HepG2 (cell line): ENCODE results near the gene BTRC. TPM values are rescaled to one million over a fixed set of nuclear protein-coding genes. Genes with fewer than 3 reads are reported as not detected.

Source experiments
- ASH2L ChIP-seq: fragments of 300-600, 200-600 bp; sonication (generic); IDR thresholded peaks from 2 replicates; pipeline ENCODE4 v1.7.0; 2017; ENCODE audit warnings: low read depth, mild to moderate bottlenecking, moderate library complexity, mixed read lengths, low read length; ENCODE audit not compliant: insufficient read length
- DNMT3B ChIP-seq: conservative IDR thresholded peaks from 2 replicates; pipeline ENCODE4 v1.6.1; 2016; ENCODE audit warnings: missing biosample characterization, control low read depth
- GLI4 ChIP-seq: sonication (generic); formaldehyde crosslinking; IDR thresholded peaks from 2 replicates; pipeline ENCODE4 v1.5.1; 2020; ENCODE audit warnings: missing genetic modification reagents, mild to moderate bottlenecking, moderate library complexity, borderline replicate concordance
- HHEX ChIP-seq: IDR thresholded peaks from 2 replicates; pipeline ENCODE4 v1.6.1; 2016; ENCODE audit warnings: control low read depth
- HNRNPLL ChIP-seq: fragments of 200-400 bp; formaldehyde crosslinking; IDR thresholded peaks from 2 replicates; pipeline ENCODE4 v1.6.1; 2017; ENCODE audit warnings: mild to moderate bottlenecking, low read depth, low read length; ENCODE audit not compliant: poor library complexity, severe bottlenecking
- KLF9 ChIP-seq: IDR thresholded peaks from 2 replicates; pipeline ENCODE4 v1.6.1; 2016; ENCODE audit warnings: low read depth
- MXD3 ChIP-seq: IDR thresholded peaks from 2 replicates; pipeline ENCODE4 v1.6.1; 2016; ENCODE audit warnings: mild to moderate bottlenecking, missing biosample characterization, missing genetic modification reagents
- NFKBIZ ChIP-seq: IDR thresholded peaks from 2 replicates; pipeline ENCODE4 v1.6.1; 2018; ENCODE audit warnings: missing genetic modification reagents, missing compliant biosample characterization
- SIX4 ChIP-seq: sonication (generic); formaldehyde crosslinking; IDR thresholded peaks from 2 replicates; pipeline ENCODE4 v1.4.0; 2020; ENCODE audit warnings: missing genetic modification reagents
- SMC3 ChIP-seq: IDR thresholded peaks from 2 replicates; pipeline ENCODE4 v1.6.1; 2011; ENCODE audit warnings: low read length, improper control_type of control experiment
- SNRNP70 ChIP-seq: fragments of 200-400 bp; formaldehyde crosslinking; IDR thresholded peaks from 2 replicates; pipeline ENCODE4 v1.6.1; 2017; ENCODE audit warnings: mild to moderate bottlenecking, low read depth, low read length, moderate library complexity
- TGIF2 ChIP-seq: IDR thresholded peaks from 2 replicates; pipeline ENCODE4 v1.6.1; 2016; ENCODE audit warnings: control low read depth, missing compliant biosample characterization
- THAP9 ChIP-seq: sonication (generic); formaldehyde crosslinking; IDR thresholded peaks from 2 replicates; pipeline ENCODE4; 2020; ENCODE audit warnings: missing genetic modification reagents, mild to moderate bottlenecking, borderline replicate concordance
- ZBTB21 ChIP-seq: sonication (generic); formaldehyde crosslinking; IDR thresholded peaks from 2 replicates; pipeline ENCODE4 v1.4.0; 2020; ENCODE audit warnings: missing genetic modification reagents
- ZBTB49 ChIP-seq: sonication (generic); formaldehyde crosslinking; IDR thresholded peaks from 2 replicates; pipeline ENCODE4 v1.4.0; 2020; ENCODE audit warnings: missing genetic modification reagents, borderline replicate concordance
- ZMYM3 ChIP-seq: sonication (generic); formaldehyde crosslinking; IDR thresholded peaks from 2 replicates; pipeline ENCODE4 v1.5.1; 2020; ENCODE audit warnings: mild to moderate bottlenecking, missing genetic modification reagents
- ZNF24 ChIP-seq: fragments of 450-650 bp; IDR thresholded peaks from 2 replicates; pipeline ENCODE4 v1.6.1; 2017; ENCODE audit warnings: antibody characterized with exemption, mild to moderate bottlenecking
- ZNF557 ChIP-seq: sonication (generic); formaldehyde crosslinking; IDR thresholded peaks from 2 replicates; pipeline ENCODE4 v1.4.0; 2020; ENCODE audit warnings: missing genetic modification reagents
- ZNF567 ChIP-seq: sonication (generic); formaldehyde crosslinking; IDR thresholded peaks from 2 replicates; pipeline ENCODE4 v1.8.1; 2023; ENCODE audit warnings: mild to moderate bottlenecking, missing genetic modification reagents, borderline replicate concordance
- ZNF580 ChIP-seq: IDR thresholded peaks from 2 replicates; pipeline ENCODE4 v1.6.1; 2016; ENCODE audit warnings: low read depth, borderline replicate concordance
- ZNF7 ChIP-seq: IDR thresholded peaks from 2 replicates; pipeline ENCODE4 v1.6.1; 2016; ENCODE audit warnings: missing biosample characterization, missing genetic modification reagents
- polyA plus RNA-seq, 8 experiments: library from polyadenylated mRNA; depleted of rRNA in 3 of 8; stranded (reverse) in 7 of 8; unstranded in 1 of 8; fragments of >200 nt; fragmentation: Illumina TruSeq in 4 of 8; extraction: Trizol in 4 of 8; gene quantifications; 2 replicates each; pipeline versions ENCODE4 v1.2.1 to v1.2.3, GENCODE V29; 2011 to 2016; ENCODE audit warnings: low read depth in 4 of 8, missing spikeins in 1 of 8, mixed read lengths in 1 of 8; ENCODE audit not compliant: insufficient read depth in 1 of 8
- total RNA-seq, 5 experiments: library from RNA; depleted of rRNA; stranded (reverse); fragments of >200 nt; fragmentation: Illumina TruSeq; extraction: Trizol; gene quantifications; 2 replicates each; pipeline ENCODE4 v1.2.3, GENCODE V29; 2016; ENCODE audit warnings: low read depth in 1 of 5
- TF ChIP-seq, protein P1 (sequence below): sonication (generic); formaldehyde crosslinking; IDR thresholded peaks from 2 replicates; pipeline ENCODE4 v1.5.0; 2020; ENCODE audit warnings: missing genetic modification reagents, mild to moderate bottlenecking, borderline replicate concordance

BTRC gene
- total and polyA plus RNA-seq, 2 of the 13 experiments (the other 11 are each of a cell fraction or from before 2014, with no cell fraction given), result 12.0 to 14.4 TPM

- TF ChIP-seq ZBTB49 (CRISPR knock-in tag), result no peak
- no peak for TF ChIP-seq SMC3
- TF ChIP-seq ZNF580, result no peak
- TF ChIP-seq KLF9 (CRISPR knock-in tag), result no peak
- TF ChIP-seq ZNF567, result no peak
- no peak for TF ChIP-seq ZMYM3 (CRISPR knock-in tag)
- TF ChIP-seq ZNF557 (CRISPR knock-in tag), result 0 out of 2 replicates have a peak, but pooled peaks have one; percentile 47
- TF ChIP-seq HNRNPLL, result peak; percentile 98
- peak; percentile 85; the same call in 1 of the 2 replicates for TF ChIP-seq GLI4
- TF ChIP-seq THAP9, result 0 out of 2 replicates have a peak, but pooled peaks have one; percentile 61
- TF ChIP-seq MXD3 (CRISPR knock-in tag), result peak; percentile 56; the same call in 1 of the 2 replicates
- peak; percentile 76 for TF ChIP-seq ASH2L
- no peak for TF ChIP-seq HHEX
- no peak for TF ChIP-seq ZNF7
- no peak for TF ChIP-seq ZNF24
- TF ChIP-seq, protein P1, sequence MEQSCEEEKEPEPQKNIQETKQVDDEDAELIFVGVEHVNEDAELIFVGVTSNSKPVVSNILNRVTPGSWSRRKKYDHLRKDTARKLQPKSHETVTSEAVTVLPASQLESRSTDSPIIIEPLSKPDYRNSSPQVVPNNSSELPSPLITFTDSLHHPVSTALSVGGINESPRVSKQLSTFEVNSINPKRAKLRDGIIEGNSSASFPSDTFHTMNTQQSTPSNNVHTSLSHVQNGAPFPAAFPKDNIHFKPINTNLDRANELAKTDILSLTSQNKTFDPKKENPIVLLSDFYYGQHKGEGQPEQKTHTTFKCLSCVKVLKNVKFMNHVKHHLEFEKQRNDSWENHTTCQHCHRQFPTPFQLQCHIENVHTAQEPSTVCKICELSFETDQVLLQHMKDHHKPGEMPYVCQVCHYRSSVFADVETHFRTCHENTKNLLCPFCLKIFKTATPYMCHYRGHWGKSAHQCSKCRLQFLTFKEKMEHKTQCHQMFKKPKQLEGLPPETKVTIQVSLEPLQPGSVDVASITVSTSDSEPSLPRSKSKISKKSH (CRISPR knock-in tag), result no peak
- peak; percentile 66; the same call in 1 of the 2 replicates for TF ChIP-seq TGIF2 (CRISPR knock-in tag)
- no peak for TF ChIP-seq SIX4 (CRISPR knock-in tag)
- TF ChIP-seq ZBTB21 (CRISPR knock-in tag), result no peak
- TF ChIP-seq SNRNP70, result no peak
- TF ChIP-seq DNMT3B (CRISPR knock-in tag), result 0 out of 2 replicates have a peak, but pooled peaks have one; percentile 67
- TF ChIP-seq NFKBIZ (CRISPR knock-in tag), result no peak
Observed at GRCh38 chr10:101587725-101588653, 234.0 kb downstream of the BTRC start, which contains the start of the genes DPCD and POLL (continued).
